Right ventricle myocardium inferior (tissue), 1 donor: ENCODE measurements around the gene INF2. TPM values are rescaled to one million over a fixed set of nuclear protein-coding genes. Genes with fewer than 3 reads are reported as not detected.

Experiments
- ATAC-seq: fragments of 200-7000 bp; cut with Tn5 transposase; one replicate; pipeline ENCODE4 v1.9.1; 2020; ENCODE audit warnings: mild to moderate bottlenecking, moderate library complexity
- DNase-seq: peaks from one replicate; pipeline ENCODE4 v3.0.0; 2021; ENCODE audit errors: missing footprints
- intact Hi-C: fragments of 100-400 bp; cut with DNase I; formaldehyde crosslinking; loops from one replicate; pipeline ENCODE4 v1.11.0; 2022
- total RNA-seq: library from RNA; stranded (reverse); fragmentation: NEBNext Ultra II Directional; extraction: Animal tissue kit (Norgen Biotek cat#: 25700); gene quantifications from one replicate; pipeline ENCODE4 v1.2.1, GENCODE V29; 2021
- donor health status: DM: no; HTN: yes; CAD: no; lungs with severe emphysema.

The INF2 gene
- total RNA-seq, 1 donor from 2014 or later, result 31.1 TPM

DNA sequence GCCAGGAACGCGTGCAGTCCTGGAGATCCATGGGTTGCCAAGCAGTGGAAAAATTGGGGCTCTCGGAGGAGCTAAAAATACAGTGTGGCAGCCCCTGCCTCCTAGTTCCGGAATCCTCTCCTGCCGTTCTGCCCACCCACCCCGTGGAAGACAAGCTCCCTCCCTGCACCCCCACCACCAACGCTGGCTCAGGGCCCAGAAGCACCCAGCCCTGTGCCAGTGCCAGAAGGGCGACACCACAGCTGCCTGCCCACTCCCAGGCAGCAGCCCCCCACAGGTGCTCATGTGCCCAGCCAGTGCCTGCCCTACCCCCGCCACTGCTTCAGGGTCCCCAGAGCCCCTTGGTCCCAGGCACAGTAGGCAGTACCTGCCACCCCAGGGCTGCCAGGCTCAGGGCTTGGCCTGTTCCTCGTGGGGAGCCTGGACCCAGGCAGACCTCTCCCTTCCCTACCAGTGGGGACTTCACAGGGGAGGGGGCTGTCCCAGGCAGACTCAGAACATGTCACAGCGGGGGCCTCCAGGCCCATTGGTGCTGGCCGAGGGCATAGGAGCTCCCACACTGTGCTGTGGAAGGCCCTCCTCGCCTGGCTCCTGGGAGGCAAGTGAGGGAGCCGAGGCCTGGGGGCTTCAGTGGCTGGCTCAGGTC is 7.4 kb downstream of the INF2 start:
- no peak for DNase-seq
- intact Hi-C loops, result no loop called here
- ATAC-seq, result no peak

GRCh38 chr14:104697317-104697703 is 7.9 kb downstream of the INF2 start:
- intact Hi-C loops, result no loop called here
- ATAC-seq (no peak), DNase-seq (no peak)

GRCh38 chr14:104697892-104698583 is 8.6 kb downstream of the INF2 start:
- intact Hi-C loops, result no loop called here
- no peak for ATAC-seq
- DNase-seq, result no peak

GRCh38 chr14:104698688-104699425 is 9.4 kb downstream of the INF2 start:
- DNase-seq, result no peak
- ATAC-seq, result peak; percentile 41
- intact Hi-C loops, result no loop called here

GRCh38 chr14:104699426-104699748 is 10.0 kb downstream of the INF2 start:
- DNase-seq, result no peak
- no peak for ATAC-seq
- intact Hi-C loops, result no loop called here

- DNase-seq (no peak), ATAC-seq (no peak)
- intact Hi-C loops, result no loop called here
These were observed 10.8 kb downstream of the INF2 start for GRCh38 chr14:104700225-104700651.

- ATAC-seq (no peak), DNase-seq (no peak)
- intact Hi-C loops, result no loop called here
These were observed 11.4 kb downstream of the INF2 start for GRCh38 chr14:104700747-104701217.

GRCh38 chr14:104701383-104702076 is 12.1 kb downstream of the INF2 start:
- DNase-seq (no peak), ATAC-seq (no peak)
- intact Hi-C loops, result no loop called here

DNA sequence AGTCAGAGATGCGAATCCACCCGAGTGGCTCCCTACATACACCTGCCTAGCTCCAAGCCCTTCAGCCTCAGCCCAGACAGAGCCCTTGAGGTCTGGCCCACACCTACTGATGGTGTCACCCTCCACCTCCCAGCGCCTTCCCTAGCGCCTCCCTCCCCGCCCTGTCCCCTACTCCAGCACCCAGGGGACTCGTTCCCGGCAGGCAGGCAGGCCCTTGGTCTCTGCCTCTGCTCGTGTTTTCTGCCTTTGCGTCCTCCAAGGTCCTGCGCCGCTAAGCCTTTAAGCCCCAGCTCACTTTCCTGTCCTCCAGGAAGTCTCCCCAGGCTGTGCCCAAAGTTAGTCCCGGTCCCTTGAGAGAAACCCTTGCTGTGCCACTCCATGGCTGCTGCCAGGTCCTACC is 12.7 kb downstream of the INF2 start:
- intact Hi-C loops, result no loop called here
- DNase-seq (no peak), ATAC-seq (no peak)

GRCh38 chr14:104702673-104703072 is 13.3 kb downstream of the INF2 start:
- DNase-seq (no peak), ATAC-seq (no peak)
- intact Hi-C loops, result no loop called here

GRCh38 chr14:104703269-104703668 is 13.9 kb downstream of the INF2 start:
- ATAC-seq (no peak), DNase-seq (no peak)
- intact Hi-C loops, result no loop called here

DNA sequence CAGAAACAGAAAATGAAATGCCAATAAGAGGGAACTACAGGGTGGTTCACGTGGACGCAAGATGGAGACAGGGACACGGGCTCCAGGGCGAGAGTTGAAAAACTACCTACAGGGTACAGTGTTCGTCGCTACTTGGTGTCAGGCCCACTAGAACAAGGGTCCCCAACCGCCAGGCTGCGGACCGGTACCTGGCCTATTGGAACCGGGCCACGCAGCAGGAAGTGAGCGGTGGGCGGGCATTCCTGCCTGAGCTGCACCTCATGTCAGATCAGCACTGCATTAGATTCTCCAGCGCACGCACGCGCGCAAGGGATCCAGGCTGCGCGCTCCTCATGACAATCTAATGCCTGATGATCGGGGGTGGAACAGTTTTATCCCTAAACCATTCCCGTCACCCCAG is 14.8 kb downstream of the INF2 start:
- intact Hi-C loops, result no loop called here
- ATAC-seq (no peak), DNase-seq (no peak)

GRCh38 chr14:104705340-104706047 is 16.1 kb downstream of the INF2 start:
- ATAC-seq, result no peak
- DNase-seq, result no peak
- intact Hi-C loops, result no loop called here

DNA sequence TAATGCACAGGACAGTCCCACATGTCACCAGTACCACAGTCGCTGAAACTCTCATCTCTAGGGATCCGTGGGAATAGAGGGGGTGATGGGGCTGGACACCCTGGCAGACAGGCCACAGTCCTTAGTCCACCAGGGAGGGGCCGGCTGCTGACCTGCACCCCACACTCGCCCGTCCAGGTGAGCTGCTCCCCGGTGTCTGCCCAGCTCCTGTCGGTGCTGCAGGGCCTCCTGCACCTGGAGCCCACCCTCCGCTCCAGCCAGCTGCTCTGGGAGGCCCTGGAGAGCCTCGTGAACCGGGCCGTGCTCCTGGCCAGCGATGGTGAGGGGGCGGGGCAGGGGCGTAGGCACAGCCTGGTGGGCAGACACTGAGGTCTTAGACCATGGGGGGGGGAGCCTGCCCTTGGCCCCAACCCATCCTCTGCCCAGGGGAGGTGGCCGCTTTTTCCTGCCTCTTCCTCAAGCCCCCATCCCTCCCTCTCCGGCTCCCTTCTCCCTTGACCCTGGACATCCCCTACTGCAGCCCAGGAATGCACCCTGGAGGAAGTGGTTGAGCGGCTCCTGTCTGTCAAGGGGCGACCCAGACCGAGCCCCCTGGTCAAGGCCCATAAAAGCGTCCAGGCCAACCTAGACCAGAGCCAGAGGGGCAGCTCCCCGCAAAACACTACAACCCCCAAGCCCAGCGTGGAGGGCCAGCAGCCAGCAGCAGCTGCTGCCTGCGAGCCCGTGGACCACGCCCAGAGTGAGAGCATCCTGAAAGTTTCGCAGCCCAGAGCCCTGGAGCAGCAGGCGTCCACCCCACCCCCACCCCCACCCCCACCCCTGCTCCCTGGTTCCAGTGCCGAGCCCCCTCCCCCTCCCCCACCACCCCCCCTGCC is 17.6 kb downstream of the INF2 start:
- DNase-seq, result no peak
- intact Hi-C loops, result no loop called here
- no peak for ATAC-seq

- DNase-seq (no peak), ATAC-seq (no peak)
- intact Hi-C loops, result loop anchor here (1.0 kb wide), 1 partner anchor 58 kb away; no protein-coding TSS in a partner anchor
These were observed 18.5 kb downstream of the INF2 start for GRCh38 chr14:104707608-104708595.

GRCh38 chr14:104708606-104709268 is 19.3 kb downstream of the INF2 start:
- ATAC-seq, result peak; percentile 71
- intact Hi-C loops, result loop anchor here (1.0 kb wide), 1 partner anchor 58 kb away; no protein-coding TSS in a partner anchor
- DNase-seq, result no peak
